HEK293 (cell line): ENCODE data around the gene HK3.

Experiments used
- CTCF ChIA-PET: fragments of 350-600 bp; formaldehyde crosslinking; extraction: SDS; loops from one replicate; lab custom pipeline; 2021; ENCODE audit warnings: antibody characterized with exemption; lab: Yijun Ruan, JAX
- POLR2A ChIA-PET: fragments of 300-600 bp; formaldehyde crosslinking; extraction: SDS; loops from one replicate; lab custom pipeline; 2020; ENCODE audit warnings: antibody characterized with exemption, inconsistent platforms; lab: Yijun Ruan, JAX
- H3K27ac ChIP-seq: fragments of 200-500 bp; sonication (Bioruptor generic); 2 replicates; pipeline ENCODE4 v1.5.1; 2014; ENCODE audit warnings: low read depth, low read length, control low read depth, inconsistent platforms; ENCODE audit errors: extremely low read depth
- H3K36me3 ChIP-seq, 2 experiments: fragments of 200-500 bp in 1 of 2; sonication (Bioruptor generic) in 1 of 2; 1 replicate in 1 of 2; 2 replicates in 1 of 2; pipeline ENCODE4 v1.5.1; 2014 to 2017; ENCODE audit warnings: inconsistent platforms in 2 of 2, low read length in 2 of 2; ENCODE audit not compliant: control insufficient read depth in 2 of 2, insufficient read depth in 1 of 2
- H3K4me1 ChIP-seq: fragments of 200-500 bp; sonication (Bioruptor generic); 2 replicates; pipeline ENCODE4 v1.5.1; 2014; ENCODE audit warnings: mild to moderate bottlenecking, low read length, inconsistent platforms; ENCODE audit not compliant: control insufficient read depth, insufficient read depth
- H3K4me3 ChIP-seq: 2 replicates; pipeline ENCODE4 v1.5.1; 2011; ENCODE audit warnings: low read depth, mild to moderate bottlenecking, control low read depth, low read length, moderate library complexity
- H3K9me3 ChIP-seq: fragments of 200-500 bp; sonication (Bioruptor generic); 2 replicates; pipeline ENCODE4 v1.5.1; 2014; ENCODE audit warnings: low read depth, low read length, inconsistent platforms; ENCODE audit not compliant: control insufficient read depth, insufficient read depth
- GLIS2 ChIP-seq: fragments of 450-650 bp; formaldehyde crosslinking; IDR thresholded peaks from 2 replicates; pipeline ENCODE4 v1.5.1; 2016; ENCODE audit warnings: missing biosample characterization, missing genetic modification characterization
- KLF1 ChIP-seq: fragments of 450-650 bp; formaldehyde crosslinking; IDR thresholded peaks from 2 replicates; pipeline ENCODE4 v1.5.1; 2016; ENCODE audit warnings: missing biosample characterization, missing genetic modification characterization
- PRDM1 ChIP-seq: fragments of 450-650 bp; formaldehyde crosslinking; IDR thresholded peaks from 2 replicates; pipeline ENCODE4; 2016; ENCODE audit warnings: missing biosample characterization, missing genetic modification characterization
- TRIM28 ChIP-seq: IDR thresholded peaks from 2 replicates; pipeline ENCODE4 v1.6.1; 2011; ENCODE audit warnings: low read length, control low read depth, borderline replicate concordance
- YY1 ChIP-seq: fragments of 450-650 bp; formaldehyde crosslinking; IDR thresholded peaks from 2 replicates; pipeline ENCODE4 v1.5.1; 2018; ENCODE audit warnings: missing biosample characterization, missing genetic modification characterization
- ZNF10 ChIP-seq: fragments of 450-650 bp; formaldehyde crosslinking; IDR thresholded peaks from 2 replicates; pipeline ENCODE4 v1.5.1; 2017; ENCODE audit warnings: missing biosample characterization, missing genetic modification characterization
- ZNF132 ChIP-seq: fragments of 450-650 bp; formaldehyde crosslinking; IDR thresholded peaks from 2 replicates; pipeline ENCODE4 v1.5.1; 2017; ENCODE audit warnings: missing biosample characterization, missing genetic modification characterization, borderline replicate concordance
- ZNF174 ChIP-seq: fragments of 450-650 bp; formaldehyde crosslinking; IDR thresholded peaks from 2 replicates; pipeline ENCODE4 v1.5.0; 2017; ENCODE audit warnings: missing biosample characterization, mild to moderate bottlenecking, missing genetic modification characterization
- ZNF19 ChIP-seq: fragments of 450-650 bp; formaldehyde crosslinking; IDR thresholded peaks from 2 replicates; pipeline ENCODE4; 2016; ENCODE audit warnings: missing biosample characterization, missing genetic modification characterization, low read depth
- ZNF2 ChIP-seq: fragments of 450-650 bp; formaldehyde crosslinking; IDR thresholded peaks from 2 replicates; pipeline ENCODE4 v1.5.1; 2016; ENCODE audit warnings: missing biosample characterization, missing genetic modification characterization
- ZNF341 ChIP-seq: fragments of 450-650 bp; formaldehyde crosslinking; IDR thresholded peaks from 2 replicates; pipeline ENCODE4; 2016; ENCODE audit warnings: low read depth, missing biosample characterization, missing genetic modification characterization
- ZNF48 ChIP-seq: fragments of 450-650 bp; formaldehyde crosslinking; IDR thresholded peaks from 2 replicates; pipeline ENCODE4 v1.5.1; 2016; ENCODE audit warnings: missing biosample characterization, missing genetic modification characterization
- ZNF521 ChIP-seq: fragments of 450-650 bp; formaldehyde crosslinking; IDR thresholded peaks from 2 replicates; pipeline ENCODE4 v1.5.1; 2017; ENCODE audit warnings: missing biosample characterization, mild to moderate bottlenecking, missing genetic modification characterization
- ZNF555 ChIP-seq: fragments of 450-650 bp; formaldehyde crosslinking; conservative IDR thresholded peaks from 2 replicates; pipeline ENCODE4 v1.5.1; 2017; ENCODE audit warnings: missing biosample characterization, mild to moderate bottlenecking, missing genetic modification characterization, inconsistent platforms
- ZNF600 ChIP-seq: fragments of 450-650 bp; formaldehyde crosslinking; IDR thresholded peaks from 2 replicates; pipeline ENCODE4 v1.5.1; 2016; ENCODE audit warnings: missing biosample characterization, missing genetic modification characterization
- ZNF610 ChIP-seq: fragments of 450-650 bp; formaldehyde crosslinking; IDR thresholded peaks from 2 replicates; pipeline ENCODE4 v1.5.1; 2016; ENCODE audit warnings: missing biosample characterization, missing genetic modification characterization, borderline replicate concordance
- ZNF658 ChIP-seq: fragments of 450-650 bp; formaldehyde crosslinking; IDR thresholded peaks from 2 replicates; pipeline ENCODE4; 2016; ENCODE audit warnings: missing biosample characterization, missing genetic modification characterization
- TF ChIP-seq, protein P1 (sequence below): fragments of 450-650 bp; formaldehyde crosslinking; IDR thresholded peaks from 2 replicates; pipeline ENCODE4 v1.5.1; 2016; ENCODE audit warnings: missing biosample characterization, missing genetic modification characterization
- TF ChIP-seq, protein P2 (sequence below): fragments of 450-650 bp; formaldehyde crosslinking; IDR thresholded peaks from 2 replicates; pipeline ENCODE4 v1.5.1; 2016; ENCODE audit warnings: missing biosample characterization, missing genetic modification characterization
- TF ChIP-seq, protein P3 (sequence below): fragments of 450-650 bp; formaldehyde crosslinking; conservative IDR thresholded peaks from 2 replicates; pipeline ENCODE4 v1.5.1; 2016; ENCODE audit warnings: low read depth, missing biosample characterization, missing genetic modification characterization
- TF ChIP-seq, protein P4 (sequence below): fragments of 450-650 bp; formaldehyde crosslinking; IDR thresholded peaks from 2 replicates; pipeline ENCODE4 v1.5.1; 2016; ENCODE audit warnings: missing biosample characterization, missing genetic modification characterization
- TF ChIP-seq, protein P5 (sequence below): fragments of 450-650 bp; formaldehyde crosslinking; IDR thresholded peaks from 2 replicates; pipeline ENCODE4 v1.5.1; 2017; ENCODE audit warnings: missing biosample characterization, missing genetic modification characterization

HK3 gene

DNA sequence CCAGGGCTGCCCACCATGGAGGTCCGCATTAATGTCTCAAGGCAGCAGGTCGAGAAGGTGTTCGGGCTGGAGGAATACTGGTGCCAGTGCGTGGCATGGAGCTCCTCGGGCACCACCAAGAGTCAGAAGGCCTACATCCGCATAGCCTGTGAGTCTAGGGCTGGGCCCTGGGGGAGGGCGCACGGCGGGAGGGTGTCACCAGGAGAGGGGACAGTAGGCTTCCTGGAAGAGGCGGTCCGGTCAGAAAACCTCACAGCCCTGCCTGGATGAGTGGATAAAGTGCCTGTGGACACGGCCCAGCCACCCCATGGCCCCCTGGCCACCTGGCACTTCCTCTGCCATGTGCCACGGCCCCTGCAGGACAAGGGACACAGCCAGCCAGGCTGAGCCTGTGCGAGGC, 31.0 kb downstream of the HK3 start:
- POLR2A ChIA-PET = no interaction called here
- no peak overlapping the region for H3K4me3 ChIP-seq
- no peaks in the 10 kb centered on the region for H3K9me3 ChIP-seq
- no peaks in the 10 kb centered on the region for H3K36me3 ChIP-seq
- CTCF ChIA-PET = no interaction called here
- H3K27ac ChIP-seq = no peak overlapping the region
- H3K4me1 ChIP-seq = no peaks in the 10 kb centered on the region
- peak; percentile 38; the same call in 1 of the 2 replicates for TF ChIP-seq GLIS2 (tag by site-specific recombination)
- no peak for TF ChIP-seq ZNF658 (tag by site-specific recombination)
- TF ChIP-seq, protein P1, sequence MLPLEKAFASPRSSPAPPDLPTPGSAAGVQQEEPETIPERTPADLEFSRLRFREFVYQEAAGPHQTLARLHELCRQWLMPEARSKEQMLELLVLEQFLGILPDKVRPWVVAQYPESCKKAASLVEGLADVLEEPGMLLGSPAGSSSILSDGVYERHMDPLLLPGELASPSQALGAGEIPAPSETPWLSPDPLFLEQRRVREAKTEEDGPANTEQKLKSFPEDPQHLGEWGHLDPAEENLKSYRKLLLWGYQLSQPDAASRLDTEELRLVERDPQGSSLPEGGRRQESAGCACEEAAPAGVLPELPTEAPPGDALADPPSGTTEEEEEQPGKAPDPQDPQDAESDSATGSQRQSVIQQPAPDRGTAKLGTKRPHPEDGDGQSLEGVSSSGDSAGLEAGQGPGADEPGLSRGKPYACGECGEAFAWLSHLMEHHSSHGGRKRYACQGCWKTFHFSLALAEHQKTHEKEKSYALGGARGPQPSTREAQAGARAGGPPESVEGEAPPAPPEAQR (tag by site-specific recombination) = no peak

DNA sequence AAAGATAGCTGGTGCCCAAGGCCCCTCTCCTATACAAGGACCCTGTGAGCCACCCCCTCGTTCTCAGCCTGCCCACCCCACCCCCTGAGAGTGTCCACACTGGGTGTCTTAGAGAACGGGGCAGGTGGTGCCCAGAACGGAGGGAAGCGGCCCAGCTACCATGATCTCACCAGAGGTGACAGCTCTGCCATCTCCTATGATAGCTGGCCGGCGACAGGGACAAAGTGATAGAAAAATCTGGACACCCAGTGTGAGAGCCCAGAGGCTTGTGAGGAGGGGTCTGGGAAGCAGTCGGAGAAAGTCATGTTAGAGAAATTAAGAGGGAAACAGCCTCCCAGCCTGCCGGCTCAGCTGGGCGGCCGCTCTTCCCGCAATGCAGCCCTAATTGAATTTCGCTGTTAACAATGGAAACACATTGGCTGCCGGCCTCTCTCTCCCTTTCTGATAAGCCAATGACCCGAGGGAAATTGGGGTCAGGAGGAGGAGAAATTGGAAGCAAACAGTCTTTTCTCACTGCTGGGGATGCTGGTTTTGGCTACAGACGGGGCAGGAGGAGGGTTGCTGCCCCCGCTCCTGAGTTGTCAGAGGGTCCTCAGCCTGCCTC, 32.3 kb downstream of the HK3 start:
- H3K9me3 ChIP-seq = no peaks in the 10 kb centered on the region
- H3K4me3 ChIP-seq = no peak overlapping the region
- H3K27ac ChIP-seq = no peak overlapping the region
- CTCF ChIA-PET = interaction anchor here (0.6 kb wide), 1 partner anchor 81 kb away, joined by 3 read pairs; no protein-coding TSS in a partner anchor
- TF ChIP-seq ZNF341 (tag by site-specific recombination) = peak; percentile 48
- TF ChIP-seq ZNF48 (tag by site-specific recombination) = no peak
- TF ChIP-seq, all 188 proteins: peak for 1
- H3K36me3 ChIP-seq = no peaks in the 10 kb centered on the region
- POLR2A ChIA-PET = no interaction called here
- no peaks in the 10 kb centered on the region for H3K4me1 ChIP-seq

DNA sequence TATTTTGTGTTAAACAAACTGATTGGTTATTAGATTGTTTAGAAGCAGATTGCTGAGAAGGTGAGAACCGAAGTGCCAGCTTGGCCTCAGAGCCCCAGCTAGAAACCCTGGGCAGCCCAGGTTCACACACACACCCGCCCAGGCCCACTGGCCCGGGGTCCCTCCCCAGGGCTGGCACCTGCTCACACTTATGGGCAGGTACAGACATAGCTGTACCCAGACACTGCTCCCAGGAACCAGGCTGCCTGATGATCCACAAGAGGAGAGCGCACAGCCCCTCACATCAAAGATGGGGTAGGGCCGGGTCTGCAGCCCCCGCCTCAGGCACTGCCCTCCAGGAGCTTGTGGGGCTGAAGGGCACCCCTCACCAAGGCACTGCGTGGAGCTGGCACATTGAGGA, 33.2 kb downstream of the HK3 start:
- Histone ChIP-seq H3K36me3 (no peaks in the 10 kb centered on the region), H3K9me3 (no peaks in the 10 kb centered on the region), H3K27ac (no peak overlapping the region), H3K4me3 (no peak overlapping the region), H3K4me1 (no peaks in the 10 kb centered on the region)
- CTCF ChIA-PET = interaction anchor here (0.5 to 0.6 kb wide), 2 partner anchors 34 to 82 kb away, joined by 3 read pairs; no protein-coding TSS in a partner anchor
- TF ChIP-seq TRIM28 = no peak
- no peak for TF ChIP-seq ZNF19
- no peak for TF ChIP-seq ZNF132 (tag by site-specific recombination)
- TF ChIP-seq ZNF555 (tag by site-specific recombination) = no peak
- TF ChIP-seq, protein P2, sequence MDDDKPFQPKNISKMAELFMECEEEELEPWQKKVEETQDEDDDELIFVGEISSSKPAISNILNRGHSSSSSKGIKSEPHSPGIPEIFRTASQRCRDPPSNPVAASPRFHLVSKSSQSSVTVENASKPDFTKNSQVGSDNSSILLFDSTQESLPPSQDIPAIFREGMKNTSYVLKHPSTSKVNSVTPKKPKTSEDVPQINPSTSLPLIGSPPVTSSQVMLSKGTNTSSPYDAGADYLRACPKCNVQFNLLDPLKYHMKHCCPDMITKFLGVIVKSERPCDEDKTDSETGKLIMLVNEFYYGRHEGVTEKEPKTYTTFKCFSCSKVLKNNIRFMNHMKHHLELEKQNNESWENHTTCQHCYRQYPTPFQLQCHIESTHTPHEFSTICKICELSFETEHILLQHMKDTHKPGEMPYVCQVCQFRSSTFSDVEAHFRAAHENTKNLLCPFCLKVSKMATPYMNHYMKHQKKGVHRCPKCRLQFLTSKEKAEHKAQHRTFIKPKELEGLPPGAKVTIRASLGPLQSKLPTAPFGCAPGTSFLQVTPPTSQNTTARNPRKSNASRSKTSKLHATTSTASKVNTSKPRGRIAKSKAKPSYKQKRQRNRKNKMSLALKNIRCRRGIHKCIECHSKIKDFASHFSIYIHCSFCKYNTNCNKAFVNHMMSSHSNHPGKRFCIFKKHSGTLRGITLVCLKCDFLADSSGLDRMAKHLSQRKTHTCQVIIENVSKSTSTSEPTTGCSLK (tag by site-specific recombination) = no peak
- TF ChIP-seq PRDM1 (tag by site-specific recombination) = no peak
- TF ChIP-seq ZNF600 (tag by site-specific recombination) = no peak
- TF ChIP-seq, protein P3, sequence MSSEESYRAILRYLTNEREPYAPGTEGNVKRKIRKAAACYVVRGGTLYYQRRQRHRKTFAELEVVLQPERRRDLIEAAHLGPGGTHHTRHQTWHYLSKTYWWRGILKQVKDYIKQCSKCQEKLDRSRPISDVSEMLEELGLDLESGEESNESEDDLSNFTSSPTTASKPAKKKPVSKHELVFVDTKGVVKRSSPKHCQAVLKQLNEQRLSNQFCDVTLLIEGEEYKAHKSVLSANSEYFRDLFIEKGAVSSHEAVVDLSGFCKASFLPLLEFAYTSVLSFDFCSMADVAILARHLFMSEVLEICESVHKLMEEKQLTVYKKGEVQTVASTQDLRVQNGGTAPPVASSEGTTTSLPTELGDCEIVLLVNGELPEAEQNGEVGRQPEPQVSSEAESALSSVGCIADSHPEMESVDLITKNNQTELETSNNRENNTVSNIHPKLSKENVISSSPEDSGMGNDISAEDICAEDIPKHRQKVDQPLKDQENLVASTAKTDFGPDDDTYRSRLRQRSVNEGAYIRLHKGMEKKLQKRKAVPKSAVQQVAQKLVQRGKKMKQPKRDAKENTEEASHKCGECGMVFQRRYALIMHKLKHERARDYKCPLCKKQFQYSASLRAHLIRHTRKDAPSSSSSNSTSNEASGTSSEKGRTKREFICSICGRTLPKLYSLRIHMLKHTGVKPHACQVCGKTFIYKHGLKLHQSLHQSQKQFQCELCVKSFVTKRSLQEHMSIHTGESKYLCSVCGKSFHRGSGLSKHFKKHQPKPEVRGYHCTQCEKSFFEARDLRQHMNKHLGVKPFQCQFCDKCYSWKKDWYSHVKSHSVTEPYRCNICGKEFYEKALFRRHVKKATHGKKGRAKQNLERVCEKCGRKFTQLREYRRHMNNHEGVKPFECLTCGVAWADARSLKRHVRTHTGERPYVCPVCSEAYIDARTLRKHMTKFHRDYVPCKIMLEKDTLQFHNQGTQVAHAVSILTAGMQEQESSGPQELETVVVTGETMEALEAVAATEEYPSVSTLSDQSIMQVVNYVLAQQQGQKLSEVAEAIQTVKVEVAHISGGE (tag by site-specific recombination) = no peak
- TF ChIP-seq ZNF521 (tag by site-specific recombination) = no peak
- TF ChIP-seq, protein P4, sequence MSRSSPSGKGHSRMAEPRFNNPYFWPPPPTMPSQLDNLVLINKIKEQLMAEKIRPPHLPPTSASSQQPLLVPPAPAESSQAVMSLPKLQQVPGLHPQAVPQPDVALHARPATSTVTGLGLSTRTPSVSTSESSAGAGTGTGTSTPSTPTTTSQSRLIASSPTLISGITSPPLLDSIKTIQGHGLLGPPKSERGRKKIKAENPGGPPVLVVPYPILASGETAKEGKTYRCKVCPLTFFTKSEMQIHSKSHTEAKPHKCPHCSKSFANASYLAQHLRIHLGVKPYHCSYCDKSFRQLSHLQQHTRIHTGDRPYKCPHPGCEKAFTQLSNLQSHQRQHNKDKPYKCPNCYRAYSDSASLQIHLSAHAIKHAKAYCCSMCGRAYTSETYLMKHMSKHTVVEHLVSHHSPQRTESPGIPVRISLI (tag by site-specific recombination) = no peak
- no peak for TF ChIP-seq YY1 (tag by site-specific recombination)
- TF ChIP-seq ZNF10 (tag by site-specific recombination) = no peak
- no peak for TF ChIP-seq ZNF610 (tag by site-specific recombination)
- TF ChIP-seq, protein P5, sequence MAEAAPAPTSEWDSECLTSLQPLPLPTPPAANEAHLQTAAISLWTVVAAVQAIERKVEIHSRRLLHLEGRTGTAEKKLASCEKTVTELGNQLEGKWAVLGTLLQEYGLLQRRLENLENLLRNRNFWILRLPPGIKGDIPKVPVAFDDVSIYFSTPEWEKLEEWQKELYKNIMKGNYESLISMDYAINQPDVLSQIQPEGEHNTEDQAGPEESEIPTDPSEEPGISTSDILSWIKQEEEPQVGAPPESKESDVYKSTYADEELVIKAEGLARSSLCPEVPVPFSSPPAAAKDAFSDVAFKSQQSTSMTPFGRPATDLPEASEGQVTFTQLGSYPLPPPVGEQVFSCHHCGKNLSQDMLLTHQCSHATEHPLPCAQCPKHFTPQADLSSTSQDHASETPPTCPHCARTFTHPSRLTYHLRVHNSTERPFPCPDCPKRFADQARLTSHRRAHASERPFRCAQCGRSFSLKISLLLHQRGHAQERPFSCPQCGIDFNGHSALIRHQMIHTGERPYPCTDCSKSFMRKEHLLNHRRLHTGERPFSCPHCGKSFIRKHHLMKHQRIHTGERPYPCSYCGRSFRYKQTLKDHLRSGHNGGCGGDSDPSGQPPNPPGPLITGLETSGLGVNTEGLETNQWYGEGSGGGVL = no peak
- no peak for TF ChIP-seq KLF1
- TF ChIP-seq ZNF174 = no peak
- TF ChIP-seq ZNF2 (tag by site-specific recombination) = no peak
- POLR2A ChIA-PET = no interaction called here
